ENCODE data around the gene CATSPERB.

Gene CATSPERB

GRCh38 chr14:91654836-91655235 lies 77.0 kb downstream of the CATSPERB start:
- Histone ChIP-seq H4K12ac (ENCODE audit: low read depth, low read length) (no peak overlapping the region), H3K27ac (ENCODE audit: low read depth, low read length) (no peak overlapping the region)

DNA sequence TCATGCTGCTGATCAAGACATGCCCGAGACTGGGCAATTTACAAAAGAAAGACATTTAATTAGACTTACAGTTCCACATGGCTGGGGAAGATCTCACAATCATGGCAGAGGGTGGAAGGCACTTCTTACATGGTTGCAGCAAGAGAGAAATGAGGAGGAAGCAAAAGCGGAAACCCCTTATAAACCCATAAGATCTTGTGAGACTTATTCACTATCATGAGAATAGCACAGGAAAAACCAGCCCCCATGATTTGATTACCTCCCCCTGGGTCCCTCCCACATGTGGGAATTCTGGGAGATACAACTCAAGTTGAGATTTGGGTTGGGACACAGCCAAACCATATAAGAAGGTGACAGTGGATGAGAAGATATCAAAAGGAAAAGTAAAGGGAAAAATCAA lies 78.4 kb downstream of the CATSPERB start:
- H2BK120ac ChIP-seq (ENCODE audit: insufficient read depth, low read length, poor library complexity), result no peak overlapping the region
- no peaks in the 10 kb centered on the region for H3K27me3 ChIP-seq (ENCODE audit: insufficient read depth, low read length)
- no peaks in the 10 kb centered on the region for H3K79me2 ChIP-seq (ENCODE audit: control insufficient read depth, insufficient read depth, low read length, poor library complexity)
- no peak overlapping the region for H2AK5ac ChIP-seq (ENCODE audit: low read length)
- DNase-seq, result no peak
- no peak overlapping the region for H3K9ac ChIP-seq (ENCODE audit: low read length)
- H3K36me3 ChIP-seq (ENCODE audit: control insufficient read depth in 1 of 2, insufficient read depth in 2 of 2, low read length in 2 of 2), result no peaks in the 10 kb centered on the region
- no peak overlapping the region for H3K4me3 ChIP-seq (ENCODE audit: low read depth, low read length)
- peaks cover 5 to 6% of the 10 kb centered on the region in 2 experiments for H3K4me1 ChIP-seq (ENCODE audit: control insufficient read depth in 1 of 2, insufficient read depth in 2 of 2, low read length in 2 of 2)
- no peak overlapping the region for H3K4ac ChIP-seq (ENCODE audit: low read depth, low read length)
- H3K4me2 ChIP-seq (ENCODE audit: low read length), result no peak overlapping the region
- no peaks in the 10 kb centered on the region for H3K9me3 ChIP-seq (ENCODE audit: insufficient read depth, low read depth, low read length)
- H4K12ac ChIP-seq (ENCODE audit: low read depth, low read length), result no peak overlapping the region
- H4K91ac ChIP-seq (ENCODE audit: low read depth, low read length), result no peak overlapping the region
- H3K27ac ChIP-seq (ENCODE audit: low read depth, low read length), result no peak overlapping the region
- H2BK12ac ChIP-seq (ENCODE audit: low read length), result no peak overlapping the region
- H3K23ac ChIP-seq (ENCODE audit: low read length), result no peak overlapping the region
- no peak overlapping the region for H2BK5ac ChIP-seq (ENCODE audit: low read depth, low read length, poor library complexity)
- H2AFZ ChIP-seq (ENCODE audit: insufficient read depth, low read length, poor library complexity), result no peak overlapping the region
- WGBS (ENCODE audit: extremely low coverage, insufficient coverage, insufficient read length), result no CpG with 5 or more reads among the region's 2 CpGs
- H4K8ac ChIP-seq (ENCODE audit: low read depth, low read length), result no peak overlapping the region
- no peak overlapping the region for H3K14ac ChIP-seq (ENCODE audit: low read length)
- no peaks in the 10 kb centered on the region for H3K79me1 ChIP-seq (ENCODE audit: low read length)
- no peak overlapping the region for H3K18ac ChIP-seq (ENCODE audit: low read length)

More at GRCh38 chr14:91654836-91655235, 77.0 kb downstream of the CATSPERB start:
- H3K4ac ChIP-seq (ENCODE audit: low read depth, low read length), result no peak overlapping the region
- no peaks in the 10 kb centered on the region for H3K79me1 ChIP-seq (ENCODE audit: low read length)
- H3K36me3 ChIP-seq (ENCODE audit: control insufficient read depth in 1 of 2, insufficient read depth in 2 of 2, low read length in 2 of 2), result no peaks in the 10 kb centered on the region
- H3K4me2 ChIP-seq (ENCODE audit: low read length), result no peak overlapping the region
- H3K4me1 ChIP-seq (ENCODE audit: control insufficient read depth in 1 of 2, insufficient read depth in 2 of 2, low read length in 2 of 2), result peaks cover 5 to 6% of the 10 kb centered on the region in 2 experiments
- no peak overlapping the region for H3K4me3 ChIP-seq (ENCODE audit: low read depth, low read length)
- H3K9me3 ChIP-seq (ENCODE audit: insufficient read depth, low read depth, low read length), result no peaks in the 10 kb centered on the region
- no peak overlapping the region for H3K14ac ChIP-seq (ENCODE audit: low read length)
- H3K27me3 ChIP-seq (ENCODE audit: insufficient read depth, low read length), result no peaks in the 10 kb centered on the region
- no peak overlapping the region for H2AK5ac ChIP-seq (ENCODE audit: low read length)
- no peak overlapping the region for H3K23ac ChIP-seq (ENCODE audit: low read length)
- peak; percentile 22 to 60 for DNase-seq
- no peak overlapping the region for H2AFZ ChIP-seq (ENCODE audit: insufficient read depth, low read length, poor library complexity)
- WGBS (ENCODE audit: extremely low coverage, insufficient coverage, insufficient read length), result no CpG with 5 or more reads among the region's 1 CpG
- H2BK12ac ChIP-seq (ENCODE audit: low read length), result no peak overlapping the region
- no peak overlapping the region for H3K9ac ChIP-seq (ENCODE audit: low read length)
- H3K18ac ChIP-seq (ENCODE audit: low read length), result no peak overlapping the region
- H2BK5ac ChIP-seq (ENCODE audit: low read depth, low read length, poor library complexity), result no peak overlapping the region
- no peak overlapping the region for H4K8ac ChIP-seq (ENCODE audit: low read depth, low read length)
- no peak overlapping the region for H4K91ac ChIP-seq (ENCODE audit: low read depth, low read length)
- H2BK120ac ChIP-seq (ENCODE audit: insufficient read depth, low read length, poor library complexity), result no peak overlapping the region
- H3K79me2 ChIP-seq (ENCODE audit: control insufficient read depth, insufficient read depth, low read length, poor library complexity), result no peaks in the 10 kb centered on the region

- Histone ChIP-seq H3K23ac (ENCODE audit: low read length) (no peak overlapping the region), H2BK120ac (ENCODE audit: insufficient read depth, low read length, poor library complexity) (no peak overlapping the region), H2AFZ (ENCODE audit: insufficient read depth, low read length, poor library complexity) (no peak overlapping the region), H3K27me3 (ENCODE audit: insufficient read depth, low read length) (no peaks in the 10 kb centered on the region), H3K4me3 (ENCODE audit: low read depth, low read length) (no peak overlapping the region), H2BK12ac (ENCODE audit: low read length) (no peak overlapping the region), H4K8ac (ENCODE audit: low read depth, low read length) (no peak overlapping the region), H4K91ac (ENCODE audit: low read depth, low read length) (no peak overlapping the region), H3K36me3 (ENCODE audit: control insufficient read depth in 1 of 2, insufficient read depth in 2 of 2, low read length in 2 of 2) (no peaks in the 10 kb centered on the region), H3K79me2 (ENCODE audit: control insufficient read depth, insufficient read depth, low read length, poor library complexity) (no peaks in the 10 kb centered on the region), H3K4ac (ENCODE audit: low read depth, low read length) (no peak overlapping the region), H3K14ac (ENCODE audit: low read length) (no peak overlapping the region), H3K9me3 (ENCODE audit: insufficient read depth, low read depth, low read length) (no peaks in the 10 kb centered on the region), H3K79me1 (ENCODE audit: low read length) (no peaks in the 10 kb centered on the region), H3K27ac (ENCODE audit: low read depth, low read length) (no peak overlapping the region), H3K4me1 (ENCODE audit: control insufficient read depth in 1 of 2, insufficient read depth in 2 of 2, low read length in 2 of 2) (peaks cover 4 to 5% of the 10 kb centered on the region in 2 experiments), H3K9ac (ENCODE audit: low read length) (no peak overlapping the region), H3K4me2 (ENCODE audit: low read length) (no peak overlapping the region), H3K18ac (ENCODE audit: low read length) (no peak overlapping the region), H2AK5ac (ENCODE audit: low read length) (no peak overlapping the region), H4K12ac (ENCODE audit: low read depth, low read length) (no peak overlapping the region), H2BK5ac (ENCODE audit: low read depth, low read length, poor library complexity) (no peak overlapping the region)
- WGBS (ENCODE audit: extremely low coverage, insufficient coverage, insufficient read length), result no CpG with 5 or more reads among the region's 2 CpGs
- DNase-seq, result peak; percentile 8 to 66
Measured at GRCh38 chr14:91649930-91650329, 82.0 kb downstream of the CATSPERB start.

- H3K23ac ChIP-seq (ENCODE audit: low read length), result no peak overlapping the region
- H3K18ac ChIP-seq (ENCODE audit: low read length), result no peak overlapping the region
- H2BK120ac ChIP-seq (ENCODE audit: insufficient read depth, low read length, poor library complexity), result no peak overlapping the region
- H3K14ac ChIP-seq (ENCODE audit: low read length), result no peak overlapping the region
- H3K36me3 ChIP-seq (ENCODE audit: control insufficient read depth in 1 of 2, insufficient read depth in 2 of 2, low read length in 2 of 2), result no peaks in the 10 kb centered on the region
- H3K27ac ChIP-seq (ENCODE audit: low read depth, low read length), result no peak overlapping the region
- no CpG with 5 or more reads among the region's 1 CpG for WGBS (ENCODE audit: extremely low coverage, insufficient coverage, insufficient read length)
- no peak overlapping the region for H2BK12ac ChIP-seq (ENCODE audit: low read length)
- no peak overlapping the region for H3K4me2 ChIP-seq (ENCODE audit: low read length)
- H2BK5ac ChIP-seq (ENCODE audit: low read depth, low read length, poor library complexity), result no peak overlapping the region
- no peak overlapping the region for H4K12ac ChIP-seq (ENCODE audit: low read depth, low read length)
- no peaks in the 10 kb centered on the region for H3K9me3 ChIP-seq (ENCODE audit: insufficient read depth, low read depth, low read length)
- DNase-seq, result no peak
- H2AFZ ChIP-seq (ENCODE audit: insufficient read depth, low read length, poor library complexity), result no peak overlapping the region
- no peak overlapping the region for H2AK5ac ChIP-seq (ENCODE audit: low read length)
- no peak overlapping the region for H4K8ac ChIP-seq (ENCODE audit: low read depth, low read length)
- no peak overlapping the region for H4K91ac ChIP-seq (ENCODE audit: low read depth, low read length)
- no peaks in the 10 kb centered on the region for H3K79me1 ChIP-seq (ENCODE audit: low read length)
- H3K4ac ChIP-seq (ENCODE audit: low read depth, low read length), result no peak overlapping the region
- no peaks in the 10 kb centered on the region for H3K79me2 ChIP-seq (ENCODE audit: control insufficient read depth, insufficient read depth, low read length, poor library complexity)
- H3K27me3 ChIP-seq (ENCODE audit: insufficient read depth, low read length), result no peaks in the 10 kb centered on the region
- H3K4me1 ChIP-seq (ENCODE audit: control insufficient read depth in 1 of 2, insufficient read depth in 2 of 2, low read length in 2 of 2), result no peaks in the 10 kb centered on the region
- H3K9ac ChIP-seq (ENCODE audit: low read length), result no peak overlapping the region
- no peak overlapping the region for H3K4me3 ChIP-seq (ENCODE audit: low read depth, low read length)
Measured at GRCh38 chr14:91647856-91648255, 84.0 kb downstream of the CATSPERB start.
